ENCODE measurements around the gene MYO5A. TPM values are rescaled to one million over a fixed set of nuclear protein-coding genes. Genes with fewer than 3 reads are reported as not detected.

The MYO5A gene
- total RNA-seq, 1 experiment from 2014 or later: 29.2 TPM

GRCh38 chr15:52280326-52281084 is 248.2 kb downstream of the MYO5A start:
- DNase-seq (ENCODE audit: low spot score) (no peak), ATAC-seq (no peak)
- 0 out of 2 replicates have a peak, but pooled peaks cover 4% of the 10 kb centered on the region for H3K4me1 Mint-ChIP-seq
- H3K4me3 Mint-ChIP-seq: no peak overlapping the region
- peak overlapping the region; percentile 72 for H3K27ac Mint-ChIP-seq
- H3K27me3 Mint-ChIP-seq (ENCODE audit: low read depth): no peaks in the 10 kb centered on the region
- ChIA-PET POLR2A (no interaction called here), CTCF (interaction anchor here (0.5 kb wide), 1 partner anchor 9 kb away, joined by 3 read pairs; no protein-coding TSS in a partner anchor)
- peaks cover 54% of the 10 kb centered on the region for H3K36me3 Mint-ChIP-seq
- TF ChIP-seq ZNF219 (CRISPR knock-in tag; IDR thresholded peaks at IDR 0.05; ENCODE audit: borderline replicate concordance) (no peak), E2F4 (CRISPR knock-in tag; IDR thresholded peaks at IDR 0.05; ENCODE audit: borderline replicate concordance, low read depth) (no peak), ZSCAN18 (CRISPR knock-in tag; IDR thresholded peaks at IDR 0.05) (no peak), SMAD4 (CRISPR knock-in tag; IDR thresholded peaks at IDR 0.05) (no peak), ZMAT4 (CRISPR knock-in tag; IDR thresholded peaks at IDR 0.05) (no peak), MYBL2 (CRISPR knock-in tag; IDR thresholded peaks at IDR 0.05) (no peak), PREB (CRISPR knock-in tag; IDR thresholded peaks at IDR 0.05; ENCODE audit: borderline replicate concordance) (no peak), ATF1 (CRISPR knock-in tag; IDR thresholded peaks at IDR 0.05) (no peak), SMAD3 (CRISPR knock-in tag; IDR thresholded peaks at IDR 0.05; ENCODE audit: borderline replicate concordance) (no peak), NR2C2 (CRISPR knock-in tag; IDR thresholded peaks at IDR 0.05) (no peak), ARID4B (CRISPR knock-in tag; IDR thresholded peaks at IDR 0.05; ENCODE audit: borderline replicate concordance) (no peak), NFE2L1 (CRISPR knock-in tag; IDR thresholded peaks at IDR 0.05) (no peak), ZNF263 (CRISPR knock-in tag; IDR thresholded peaks at IDR 0.05; ENCODE audit: low read depth) (no peak), TP53 (CRISPR knock-in tag; IDR thresholded peaks at IDR 0.05) (no peak), PRRX2 (CRISPR knock-in tag; IDR thresholded peaks at IDR 0.05) (no peak), MXD4 (CRISPR knock-in tag; IDR thresholded peaks at IDR 0.05; ENCODE audit: borderline replicate concordance) (no peak), GTF2I (CRISPR knock-in tag; conservative IDR thresholded peaks at IDR 0.05) (no peak), TEAD4 (CRISPR knock-in tag; IDR thresholded peaks at IDR 0.05) (no peak), ZNF232 (CRISPR knock-in tag; IDR thresholded peaks at IDR 0.05) (no peak), E2F1 (CRISPR knock-in tag; IDR thresholded peaks at IDR 0.05) (no peak)
- peaks cover 6% of the 10 kb centered on the region for H3K9me3 Mint-ChIP-seq
